GM12874 (cell line): ENCODE results near the gene EGR4.

ENCODE experiments used
- TF ChIP-seq, protein P1 (sequence below): IDR thresholded peaks from 2 replicates; pipeline ENCODE4 v1.5.1; 2011; ENCODE audit warnings: low read depth, mild to moderate bottlenecking, control low read depth, low read length, moderate library complexity; ENCODE audit not compliant: insufficient read depth

EGR4 gene

DNA sequence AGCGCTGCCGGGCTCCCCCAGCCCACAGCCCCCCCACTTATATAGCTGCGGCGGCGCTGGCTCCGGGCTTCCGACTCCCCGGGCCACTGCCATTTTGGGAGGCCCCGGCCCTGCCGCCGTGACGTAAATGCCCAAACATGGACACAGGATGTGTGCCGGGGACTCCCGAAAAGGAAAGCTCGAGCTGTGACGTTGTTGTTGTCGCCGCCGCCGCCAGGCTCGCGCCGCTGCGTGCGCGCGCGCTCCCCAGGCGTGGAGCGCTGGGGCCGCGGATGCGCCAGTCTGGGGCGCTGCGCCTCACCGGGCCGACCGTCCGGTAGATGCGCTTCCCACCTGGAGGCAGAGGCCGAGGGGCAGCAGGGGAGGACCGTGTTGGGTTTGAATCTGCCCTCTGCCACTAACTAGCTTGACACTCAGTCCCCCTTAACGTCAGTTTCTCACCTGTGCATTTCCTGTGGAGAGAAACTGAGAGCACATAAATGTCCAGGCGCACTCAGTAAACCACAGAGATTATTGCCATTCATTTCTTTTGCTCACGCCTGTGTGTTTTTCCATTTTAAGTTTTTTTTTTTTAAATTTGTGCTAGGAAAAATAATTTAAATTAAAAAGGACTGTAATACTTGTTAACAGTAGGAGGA lies at the start of gene EGR4:
TSS of gene EGR4 (minus strand) at position 15 of the 638 bp plus-strand sequence. CDS start 231 bp downstream, outside the sequence.
- TF ChIP-seq, protein P1, sequence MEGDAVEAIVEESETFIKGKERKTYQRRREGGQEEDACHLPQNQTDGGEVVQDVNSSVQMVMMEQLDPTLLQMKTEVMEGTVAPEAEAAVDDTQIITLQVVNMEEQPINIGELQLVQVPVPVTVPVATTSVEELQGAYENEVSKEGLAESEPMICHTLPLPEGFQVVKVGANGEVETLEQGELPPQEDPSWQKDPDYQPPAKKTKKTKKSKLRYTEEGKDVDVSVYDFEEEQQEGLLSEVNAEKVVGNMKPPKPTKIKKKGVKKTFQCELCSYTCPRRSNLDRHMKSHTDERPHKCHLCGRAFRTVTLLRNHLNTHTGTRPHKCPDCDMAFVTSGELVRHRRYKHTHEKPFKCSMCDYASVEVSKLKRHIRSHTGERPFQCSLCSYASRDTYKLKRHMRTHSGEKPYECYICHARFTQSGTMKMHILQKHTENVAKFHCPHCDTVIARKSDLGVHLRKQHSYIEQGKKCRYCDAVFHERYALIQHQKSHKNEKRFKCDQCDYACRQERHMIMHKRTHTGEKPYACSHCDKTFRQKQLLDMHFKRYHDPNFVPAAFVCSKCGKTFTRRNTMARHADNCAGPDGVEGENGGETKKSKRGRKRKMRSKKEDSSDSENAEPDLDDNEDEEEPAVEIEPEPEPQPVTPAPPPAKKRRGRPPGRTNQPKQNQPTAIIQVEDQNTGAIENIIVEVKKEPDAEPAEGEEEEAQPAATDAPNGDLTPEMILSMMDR: no peak

DNA sequence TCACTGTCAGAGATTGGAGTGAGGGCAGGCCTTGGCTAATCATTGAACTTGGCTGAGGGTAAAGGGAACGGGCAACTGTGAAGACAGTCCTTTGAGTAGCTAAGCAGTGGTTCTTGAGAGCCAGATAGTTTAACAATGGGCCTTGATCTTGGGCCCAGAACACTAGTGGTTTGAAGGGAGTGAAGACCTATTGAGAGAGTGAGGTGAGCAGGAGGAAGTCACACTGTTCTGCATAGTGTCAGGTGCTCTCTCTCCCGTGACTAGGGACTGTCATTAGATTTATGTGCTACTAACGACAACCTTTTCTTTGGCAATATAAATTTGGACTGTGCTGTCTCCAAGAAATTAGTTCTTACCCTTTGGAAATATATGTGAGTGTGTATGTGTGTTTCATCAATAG lies 47.7 kb upstream of the EGR4 start:
- TF ChIP-seq, protein P1: no peak

DNA sequence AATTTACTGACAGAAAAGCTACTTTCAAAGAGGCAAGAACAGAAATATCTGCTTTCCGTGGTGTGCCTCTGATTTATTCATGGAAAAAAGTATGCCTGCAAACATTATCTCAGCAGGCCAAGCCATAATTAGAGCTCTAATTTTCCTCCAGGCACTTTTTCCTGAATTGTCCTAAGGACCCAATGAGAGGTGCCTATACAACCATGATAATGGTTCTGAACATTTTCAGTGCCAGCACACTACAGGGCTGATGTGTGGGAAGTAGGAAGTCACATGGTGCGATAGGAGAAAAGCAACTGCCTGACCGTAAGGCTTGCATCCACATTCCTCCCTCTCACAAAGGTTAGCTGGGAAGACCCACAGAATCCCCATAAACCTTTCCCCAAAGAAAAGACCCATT lies 45.9 kb upstream of the EGR4 start:
- TF ChIP-seq, protein P1: no peak

DNA sequence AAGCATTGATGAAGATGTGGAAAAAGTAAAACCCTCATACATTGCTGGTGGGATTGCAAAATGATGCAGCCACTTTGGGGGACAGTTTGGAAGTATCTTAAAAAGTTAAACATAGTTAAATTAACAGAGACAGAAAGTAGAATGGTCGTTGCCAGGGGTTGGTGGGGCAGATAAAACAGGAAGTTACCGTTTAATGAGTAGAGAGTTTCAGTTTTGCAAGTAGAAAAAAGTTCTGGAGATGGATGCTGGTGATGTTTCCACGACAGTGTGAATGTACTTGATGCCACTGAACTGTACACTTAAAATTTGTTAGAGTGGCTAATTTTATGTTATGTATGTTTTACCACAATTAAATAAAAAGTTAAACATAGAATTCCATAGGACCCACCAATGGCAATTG lies 44.5 kb upstream of the EGR4 start:
- TF ChIP-seq, protein P1: no peak

DNA sequence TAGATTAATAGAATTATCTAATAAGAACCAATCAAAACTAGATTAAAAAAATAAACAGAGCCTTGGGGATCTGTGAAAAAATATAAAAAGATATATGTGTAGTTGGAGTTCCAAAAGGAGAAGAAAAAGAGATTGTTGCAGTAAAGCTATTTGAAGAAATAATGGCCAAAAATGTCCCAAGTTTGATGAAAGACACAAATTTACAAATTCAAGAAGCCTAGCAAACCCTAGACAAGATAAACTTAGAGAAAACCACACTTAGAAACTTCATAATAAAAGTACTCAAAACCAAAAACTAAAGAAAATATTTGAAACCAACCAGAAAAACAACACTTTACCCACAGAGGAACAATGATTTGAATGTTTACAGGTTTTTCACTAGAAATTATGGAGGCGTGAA lies 41.3 kb upstream of the EGR4 start:
- TF ChIP-seq, protein P1: no peak

DNA sequence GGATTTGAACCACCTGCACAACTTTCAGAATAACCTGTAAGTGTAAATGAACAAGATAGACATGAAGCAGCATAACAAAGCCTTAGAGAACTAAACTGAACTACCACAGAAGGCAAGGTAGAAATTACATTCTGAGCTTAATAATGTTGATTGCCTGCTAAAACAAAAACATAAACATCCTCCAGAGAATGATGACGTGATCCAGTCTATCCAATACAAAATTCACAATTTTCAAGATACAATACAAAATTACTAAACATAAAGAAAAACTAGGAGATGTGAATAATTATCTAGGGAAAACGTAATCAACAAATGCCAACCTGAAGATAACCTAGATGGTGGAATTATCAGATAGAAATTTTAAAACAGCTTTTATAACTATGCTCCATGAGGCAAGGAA lies 40.7 kb upstream of the EGR4 start:
- TF ChIP-seq, protein P1: no peak

DNA sequence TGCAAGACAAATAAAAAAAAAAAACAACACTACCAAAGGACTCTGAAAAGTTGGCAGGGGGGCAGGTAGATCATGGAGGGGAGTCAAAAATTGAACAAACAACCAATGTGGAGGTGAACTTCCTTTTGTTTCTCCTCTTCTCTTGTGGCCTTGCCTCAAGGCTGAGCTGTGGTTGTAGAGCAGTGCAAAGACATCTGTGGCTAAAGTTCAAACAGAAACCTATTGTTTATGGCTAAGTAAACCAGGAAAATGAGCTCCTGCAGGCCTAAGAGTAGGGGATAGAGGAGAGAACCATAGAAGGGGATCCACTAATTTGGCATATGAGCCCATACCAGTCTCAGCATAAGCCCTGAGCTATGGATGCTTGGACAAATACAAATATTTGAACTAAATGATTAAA lies 40.2 kb upstream of the EGR4 start:
- TF ChIP-seq, protein P1: no peak
